ENCODE results near the gene FAAH2.
"Not testable (repeated sequence)": the region's sequence is repeated elsewhere in the genome, so short reads cannot be mapped to it uniquely, and the experiment has no call there.

Gene FAAH2

GRCh38 chrX:57380026-57380796 lies 93.7 kb downstream of the FAAH2 start:
- no peak for DNase-seq (ENCODE audit: low read depth)

DNA sequence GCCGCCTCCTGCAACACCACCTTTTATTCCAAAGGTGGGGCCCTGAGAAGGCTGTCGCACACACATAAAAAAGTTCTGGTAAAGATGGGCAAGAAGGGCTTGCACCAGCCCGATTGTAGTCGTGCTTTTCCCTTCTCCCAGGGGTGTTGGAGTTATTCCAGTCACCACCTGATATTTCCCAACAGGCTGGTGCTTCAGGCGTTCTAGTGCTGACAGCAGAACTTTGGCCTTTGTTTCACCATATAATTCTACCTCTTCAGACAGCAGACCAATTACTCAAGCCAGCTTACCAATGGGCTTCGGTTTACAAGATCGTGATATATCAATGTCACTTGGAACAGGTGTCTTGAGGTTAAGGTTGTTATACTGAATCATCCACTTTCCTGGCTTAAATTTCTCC lies 107.7 kb downstream of the FAAH2 start:
- not testable (repeated sequence) for DNase-seq (ENCODE audit: low read depth)

DNA sequence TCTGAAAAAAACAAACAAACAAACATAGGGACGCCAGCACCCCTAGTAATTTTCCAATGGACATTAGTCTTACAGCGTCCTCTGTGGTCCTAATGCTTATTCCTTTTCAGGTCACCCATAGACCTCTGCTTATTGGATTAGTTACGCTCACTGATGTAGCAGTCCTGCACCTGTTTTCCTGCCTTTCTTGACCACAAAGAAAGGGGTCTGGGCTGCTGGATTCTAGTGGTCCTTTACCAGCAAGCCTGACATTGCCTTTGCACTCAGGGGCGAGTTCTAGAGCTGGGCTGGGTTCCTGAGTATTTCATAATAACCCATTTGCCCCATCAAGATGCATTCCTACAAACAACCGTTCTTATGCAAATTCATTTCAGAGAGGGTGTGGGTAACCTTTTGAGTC lies 116.7 kb downstream of the FAAH2 start:
- DNase-seq (ENCODE audit: low read depth), result not testable (repeated sequence)

DNA sequence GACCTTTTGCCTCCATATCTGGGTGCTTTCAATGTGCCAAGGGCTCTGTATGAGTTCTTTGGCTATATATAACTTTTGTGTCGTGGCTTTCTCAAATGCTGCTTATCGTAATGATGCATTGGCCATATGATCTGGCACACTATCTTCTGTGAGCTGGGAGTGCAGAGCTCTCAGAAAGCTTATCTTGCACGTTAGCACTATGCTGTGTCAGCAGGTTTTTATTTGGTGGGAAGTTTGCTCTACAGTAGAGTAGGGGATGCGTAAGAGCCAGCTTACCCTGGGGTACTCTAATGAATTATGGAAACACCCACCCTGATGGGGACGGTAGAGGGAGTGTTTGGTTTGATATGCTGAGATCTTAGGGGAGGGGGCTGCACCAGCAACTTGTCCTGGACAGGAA lies 119.6 kb downstream of the FAAH2 start:
- DNase-seq (ENCODE audit: low read depth), result no peak

- no peak for DNase-seq (ENCODE audit: low read depth)
Measured at GRCh38 chrX:57417827-57418226, 131.3 kb downstream of the FAAH2 start.

DNA sequence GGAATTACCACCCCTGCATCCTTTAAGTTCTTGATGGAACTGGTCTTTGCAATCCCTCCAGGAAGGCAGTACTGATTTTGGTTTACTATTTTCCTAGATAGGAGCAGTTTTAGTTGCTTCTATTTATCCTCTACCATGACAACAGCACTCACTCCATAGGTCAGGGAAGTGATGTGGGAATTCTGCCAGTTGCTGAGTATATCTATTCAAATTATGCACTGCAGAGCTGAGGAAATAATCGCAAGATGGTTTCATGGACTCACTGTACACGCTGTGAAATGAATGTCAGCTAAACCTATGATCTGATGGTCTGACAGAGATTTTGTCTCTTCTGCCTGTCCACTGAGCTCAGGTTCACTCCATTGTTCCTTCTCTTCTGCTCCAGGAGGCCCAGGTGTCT lies 135.8 kb downstream of the FAAH2 start:
- DNase-seq (ENCODE audit: low read depth), result no peak

GRCh38 chrX:57422790-57423189 lies 136.3 kb downstream of the FAAH2 start:
- DNase-seq (ENCODE audit: low read depth), result no peak

DNA sequence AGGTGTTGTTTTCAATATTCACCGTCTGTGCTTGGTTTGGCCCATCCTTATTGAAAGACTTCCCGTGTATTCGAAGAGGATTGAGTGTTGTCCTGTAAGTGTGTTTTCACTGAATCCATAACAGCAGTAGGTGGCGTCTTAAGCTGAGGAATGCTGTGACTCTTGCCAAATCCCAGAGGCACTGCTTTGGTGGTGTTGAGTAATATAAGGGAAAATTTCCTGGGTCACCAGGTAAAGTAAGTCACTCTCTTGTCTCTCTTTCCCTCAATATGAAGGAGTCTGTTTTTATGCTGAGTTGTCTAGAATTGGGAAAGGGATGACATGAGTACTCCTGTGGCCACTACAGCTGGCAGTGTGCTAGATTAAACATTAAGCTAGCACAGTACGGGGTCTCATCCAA lies 158.6 kb downstream of the FAAH2 start:
- no peak for DNase-seq (ENCODE audit: low read depth)

- DNase-seq (ENCODE audit: low read depth), result no peak
Measured at GRCh38 chrX:57445832-57446231, 159.3 kb downstream of the FAAH2 start.

- DNase-seq (ENCODE audit: low read depth), result no peak
Measured at GRCh38 chrX:57447856-57448255, 161.3 kb downstream of the FAAH2 start.

DNA sequence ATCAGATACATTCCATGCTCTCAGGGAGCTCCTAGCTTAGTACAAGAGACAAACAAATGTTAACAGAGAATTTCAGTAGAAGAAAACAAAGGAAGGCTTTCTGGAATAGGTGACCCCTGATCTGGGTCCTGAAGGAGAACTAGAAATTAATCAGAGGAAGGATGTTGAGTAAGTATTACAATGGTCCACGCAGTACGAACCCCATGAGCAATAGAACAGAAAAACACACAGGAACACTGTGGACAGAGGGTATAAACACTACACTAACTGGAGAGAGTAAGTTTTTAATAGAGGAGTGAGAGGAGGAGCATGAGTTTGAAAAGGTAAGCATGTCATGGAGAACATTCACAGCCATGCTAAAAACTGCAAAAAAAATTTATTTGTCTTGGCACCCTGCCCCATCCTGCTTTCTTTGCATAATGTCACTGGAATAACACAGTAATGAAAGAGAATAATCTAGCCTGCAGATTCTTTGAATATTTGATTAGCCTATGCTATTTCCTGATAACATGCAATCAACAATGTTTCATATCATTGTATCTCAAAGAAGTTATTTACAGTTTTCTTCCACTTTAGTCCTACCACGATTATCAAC lies 165.0 kb downstream of the FAAH2 start:
- no peak for DNase-seq (ENCODE audit: low read depth)

GRCh38 chrX:57453901-57454300 lies 167.4 kb downstream of the FAAH2 start:
- DNase-seq (ENCODE audit: low read depth), result no peak

- no peak for DNase-seq (ENCODE audit: low read depth)
Measured at GRCh38 chrX:57481514-57481913, 195.0 kb downstream of the FAAH2 start.

GRCh38 chrX:57516491-57516890 lies 230.0 kb downstream of the FAAH2 start:
- no peak for DNase-seq (ENCODE audit: low read depth)

- no peak for DNase-seq (ENCODE audit: low read depth)
Measured at GRCh38 chrX:57519578-57520118, 233.1 kb downstream of the FAAH2 start.

DNA sequence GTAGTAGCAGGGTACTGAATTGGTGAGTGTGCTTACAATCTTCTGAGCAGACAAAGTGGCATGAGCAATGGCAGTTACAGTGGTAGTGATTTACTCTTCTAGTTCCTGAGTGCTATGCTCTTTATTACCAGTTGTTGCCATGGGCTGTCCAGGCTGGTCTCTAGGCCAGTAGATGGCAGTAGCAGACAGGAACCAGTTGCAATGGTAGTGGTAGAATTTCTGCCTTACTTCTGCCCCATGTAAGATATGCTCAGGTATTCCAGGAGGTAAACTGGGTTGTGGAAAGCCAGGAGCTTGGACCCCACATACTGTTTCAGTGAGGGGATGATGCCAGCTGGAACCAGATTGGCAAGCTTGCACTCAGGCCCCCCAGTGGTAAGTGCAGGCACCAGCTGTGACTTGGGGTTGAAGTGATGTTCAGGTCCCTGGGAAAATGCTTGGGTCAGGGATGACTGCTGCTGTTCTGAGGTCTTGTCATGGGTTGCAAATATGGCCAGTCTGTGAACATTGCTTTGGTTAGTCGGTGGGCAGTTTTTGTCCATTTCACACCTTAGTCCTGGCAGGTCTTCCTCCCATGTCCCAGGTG lies 242.3 kb downstream of the FAAH2 start:
- DNase-seq (ENCODE audit: low read depth), result no peak

Data from stromal cell of bone marrow (primary cell).